Keratinocyte (primary cell): ENCODE results near the gene THBS2. TPM values are rescaled to one million over a fixed set of nuclear protein-coding genes. Genes with fewer than 3 reads are reported as not detected.

Experiments used
- DNase-seq: peaks from one replicate; pipeline ENCODE4 v3.0.0-alpha.2; 2011; ENCODE audit warnings: low read depth, missing footprints, low spot score
- FAIRE-seq: peaks from 2 replicates; lab custom pipeline; 2011; peaks lifted over from hg19 to GRCh38; lab: Jason Lieb, UNC
- H2AFZ ChIP-seq: 2 replicates; pipeline ENCODE4 v1.6.0; 2012; ENCODE audit warnings: low read length, control low read depth, inconsistent platforms; ENCODE audit not compliant: control insufficient read depth
- H3K27ac ChIP-seq: 2 replicates; pipeline ENCODE4 v1.5.1; 2011; ENCODE audit warnings: low read length; ENCODE audit not compliant: control insufficient read depth, insufficient read depth
- H3K27me3 ChIP-seq: 3 replicates; pipeline ENCODE4 v1.6.0; 2011; ENCODE audit warnings: low read length; ENCODE audit not compliant: control insufficient read depth, insufficient read depth; ENCODE audit errors: extremely low read depth
- H3K36me3 ChIP-seq, 2 experiments: 2 replicates in 1 of 2; 3 replicates in 1 of 2; pipeline ENCODE4 v1.5.1; 2011; ENCODE audit warnings: low read length in 2 of 2, mild to moderate bottlenecking in 1 of 2; ENCODE audit not compliant: control insufficient read depth in 2 of 2, insufficient read depth in 2 of 2; ENCODE audit errors: extremely low read depth in 1 of 2
- H3K4me1 ChIP-seq: 3 replicates; pipeline ENCODE4 v1.5.1; 2011; ENCODE audit warnings: low read length; ENCODE audit not compliant: control insufficient read depth, insufficient read depth; ENCODE audit errors: extremely low read depth
- H3K4me2 ChIP-seq: 3 replicates; pipeline ENCODE4 v1.6.0; 2011; ENCODE audit warnings: low read depth, low read length; ENCODE audit not compliant: control insufficient read depth, insufficient read depth; ENCODE audit errors: extremely low read depth
- H3K4me3 ChIP-seq, 3 experiments: fragments of 200-600 bp in 1 of 3; sonication (generic) in 1 of 3; 2 replicates in 2 of 3; 3 replicates in 1 of 3; pipeline ENCODE4 v1.5.1; 2011 to 2016; ENCODE audit warnings: low read length in 3 of 3, mild to moderate bottlenecking in 3 of 3, control low read depth in 2 of 3, inconsistent platforms in 1 of 3, low read depth in 1 of 3, mixed read lengths in 1 of 3, mixed run types in 1 of 3, moderate library complexity in 1 of 3; ENCODE audit not compliant: control insufficient read depth in 2 of 3, insufficient read depth in 2 of 3; ENCODE audit errors: extremely low read depth in 1 of 3
- H3K79me2 ChIP-seq: 2 replicates; pipeline ENCODE4 v1.6.0; 2012; ENCODE audit warnings: low read length; ENCODE audit not compliant: control insufficient read depth, insufficient read depth
- H3K9ac ChIP-seq: 3 replicates; pipeline ENCODE4 v1.6.0; 2011; ENCODE audit warnings: low read length; ENCODE audit not compliant: control insufficient read depth, insufficient read depth; ENCODE audit errors: extremely low read depth
- H3K9me1 ChIP-seq: 3 replicates; pipeline ENCODE4 v1.6.0; 2011; ENCODE audit warnings: low read length; ENCODE audit not compliant: control insufficient read depth, insufficient read depth; ENCODE audit errors: extremely low read depth
- H3K9me3 ChIP-seq: 2 replicates; pipeline ENCODE4 v1.5.1; 2012; ENCODE audit warnings: low read depth, low read length; ENCODE audit not compliant: control insufficient read depth
- H4K20me1 ChIP-seq: 3 replicates; pipeline ENCODE4 v1.6.0; 2011; ENCODE audit warnings: low read length; ENCODE audit not compliant: control insufficient read depth, insufficient read depth; ENCODE audit errors: extremely low read depth
- EZH2 ChIP-seq: IDR thresholded peaks from one replicate; pipeline ENCODE4 v1.6.1; 2012; ENCODE audit warnings: inconsistent platforms, mild to moderate bottlenecking, low read length, moderate library complexity
- dilution Hi-C: fragments of 300-500 bp; cut with MboI; formaldehyde crosslinking; loops from one replicate; pipeline ENCODE4 v1.7.0; 2020; ENCODE audit warnings: low sequenced_read_pairs; ENCODE audit not compliant: extremely low pct_ligation_motif_present
- polyA plus RNA-seq, 5 experiments: library from polyadenylated mRNA; depleted of rRNA in 3 of 5; stranded (reverse) in 3 of 5; stranded (forward) in 1 of 5; unstranded in 1 of 5; fragments of >200 nt; gene quantifications; 1 replicate in 1 of 5; 2 replicates in 3 of 5; 3 replicates in 1 of 5; pipeline versions ENCODE4 v1.2.1 to v1.2.3, GENCODE V29; 2011 to 2012; ENCODE audit warnings: missing spikeins in 2 of 5, low read depth in 1 of 5, low replicate concordance in 1 of 5
- TF ChIP-seq, protein P1 (sequence below), 3 experiments: IDR thresholded peaks in 1 of 3; conservative IDR thresholded peaks in 1 of 3; optimal IDR thresholded peaks in 1 of 3; 2 replicates in 2 of 3; 3 replicates in 1 of 3; pipeline versions ENCODE3 to v1.5.1; 2011; ENCODE audit warnings: low read length in 3 of 3, mild to moderate bottlenecking in 3 of 3, moderate library complexity in 2 of 3, control low read depth in 1 of 3, inconsistent platforms in 1 of 3; ENCODE audit not compliant: insufficient read depth in 2 of 3; ENCODE audit errors: extremely low read depth in 1 of 3

The THBS2 gene
- polyA plus RNA-seq, 1 donor (not counting 4 experiments of a cell fraction or from before 2014, with no cell fraction given): 533 TPM

DNA sequence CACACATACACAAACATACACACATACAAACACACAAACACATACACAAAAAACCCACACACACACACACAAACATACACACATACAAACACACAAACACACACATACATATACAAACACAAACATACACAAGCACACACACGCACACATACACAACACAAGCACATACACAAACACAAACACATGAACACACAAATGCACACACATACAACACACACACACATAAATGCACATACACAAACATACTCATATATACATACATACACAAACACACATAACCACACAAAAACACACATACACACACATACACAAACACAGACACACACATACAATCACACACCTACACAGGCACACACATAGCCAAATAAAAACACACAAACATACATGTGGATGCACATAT is 30.3 kb upstream of the THBS2 start:
- Histone ChIP-seq H3K27me3 (no peaks in the 10 kb centered on the region), H4K20me1 (no peaks in the 10 kb centered on the region), H3K4me3 (no peak overlapping the region), H3K9me3 (no peaks in the 10 kb centered on the region), H2AFZ (no peak overlapping the region), H3K27ac (no peak overlapping the region), H3K9ac (no peak overlapping the region), H3K4me2 (no peak overlapping the region), H3K4me1 (peaks cover 12% of the 10 kb centered on the region), H3K36me3 (no peaks in the 10 kb centered on the region), H3K79me2 (no peaks in the 10 kb centered on the region), H3K9me1 (peaks cover 3% of the 10 kb centered on the region)
- FAIRE-seq (no peak), DNase-seq (no peak)
- dilution Hi-C loops: no loop called here
- no peak for TF ChIP-seq EZH2
- TF ChIP-seq, protein P1, sequence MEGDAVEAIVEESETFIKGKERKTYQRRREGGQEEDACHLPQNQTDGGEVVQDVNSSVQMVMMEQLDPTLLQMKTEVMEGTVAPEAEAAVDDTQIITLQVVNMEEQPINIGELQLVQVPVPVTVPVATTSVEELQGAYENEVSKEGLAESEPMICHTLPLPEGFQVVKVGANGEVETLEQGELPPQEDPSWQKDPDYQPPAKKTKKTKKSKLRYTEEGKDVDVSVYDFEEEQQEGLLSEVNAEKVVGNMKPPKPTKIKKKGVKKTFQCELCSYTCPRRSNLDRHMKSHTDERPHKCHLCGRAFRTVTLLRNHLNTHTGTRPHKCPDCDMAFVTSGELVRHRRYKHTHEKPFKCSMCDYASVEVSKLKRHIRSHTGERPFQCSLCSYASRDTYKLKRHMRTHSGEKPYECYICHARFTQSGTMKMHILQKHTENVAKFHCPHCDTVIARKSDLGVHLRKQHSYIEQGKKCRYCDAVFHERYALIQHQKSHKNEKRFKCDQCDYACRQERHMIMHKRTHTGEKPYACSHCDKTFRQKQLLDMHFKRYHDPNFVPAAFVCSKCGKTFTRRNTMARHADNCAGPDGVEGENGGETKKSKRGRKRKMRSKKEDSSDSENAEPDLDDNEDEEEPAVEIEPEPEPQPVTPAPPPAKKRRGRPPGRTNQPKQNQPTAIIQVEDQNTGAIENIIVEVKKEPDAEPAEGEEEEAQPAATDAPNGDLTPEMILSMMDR (optimal IDR thresholded peaks at IDR 0.05 in 1 of 3, IDR thresholded peaks at IDR 0.05 in 1 of 3, conservative IDR thresholded peaks at IDR 0.05 in 1 of 3; ENCODE audit: extremely low read depth in 1 of 3, insufficient read depth in 2 of 3, low read length in 3 of 3): no peak

DNA sequence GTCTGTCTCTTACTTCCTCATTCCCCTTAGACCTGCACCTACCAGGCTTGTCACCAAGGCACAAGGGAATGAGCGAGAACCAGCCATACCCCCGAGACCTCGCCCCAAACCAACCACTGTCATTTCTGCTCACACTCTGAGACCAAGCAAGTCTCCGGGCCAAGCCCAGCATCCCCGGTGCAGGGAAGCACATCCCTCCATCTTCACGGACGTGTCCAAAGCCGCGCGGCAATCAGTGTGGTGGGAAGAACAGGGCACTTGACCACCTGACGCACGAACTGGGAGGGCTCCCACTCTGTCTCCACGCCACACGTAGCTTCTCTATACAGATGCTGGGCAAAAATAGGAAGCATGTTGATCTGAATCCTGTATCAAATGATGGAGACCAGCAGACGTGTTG is 28.4 kb upstream of the THBS2 start:
- no peak overlapping the region for H3K9ac ChIP-seq
- no peak overlapping the region for H3K27ac ChIP-seq
- H3K9me3 ChIP-seq: no peaks in the 10 kb centered on the region
- no peaks in the 10 kb centered on the region for H3K36me3 ChIP-seq
- H3K9me1 ChIP-seq: peaks cover 3% of the 10 kb centered on the region
- DNase-seq (no peak), FAIRE-seq (no peak)
- H3K27me3 ChIP-seq: no peaks in the 10 kb centered on the region
- H2AFZ ChIP-seq: no peak overlapping the region
- no peak overlapping the region for H3K4me3 ChIP-seq
- TF ChIP-seq, protein P1 (optimal IDR thresholded peaks at IDR 0.05 in 1 of 3, IDR thresholded peaks at IDR 0.05 in 1 of 3, conservative IDR thresholded peaks at IDR 0.05 in 1 of 3; ENCODE audit: extremely low read depth in 1 of 3, insufficient read depth in 2 of 3, low read length in 3 of 3): no peak
- no peak for TF ChIP-seq EZH2
- no peaks in the 10 kb centered on the region for H3K79me2 ChIP-seq
- H3K4me1 ChIP-seq: no peaks in the 10 kb centered on the region
- H4K20me1 ChIP-seq: no peaks in the 10 kb centered on the region
- no peak overlapping the region for H3K4me2 ChIP-seq
- dilution Hi-C loops: no loop called here
